MG63 (cell line): ENCODE results near the gene SERPINF2. TPM values are rescaled to one million over a fixed set of nuclear protein-coding genes. Genes with fewer than 3 reads are reported as not detected.
"Not testable (repeated sequence)": the region's sequence is repeated elsewhere in the genome, so short reads cannot be mapped to it uniquely, and the experiment has no call there.

Experiments used
- DNase-seq: peaks from one replicate; pipeline ENCODE4 v3.0.0-alpha.2; 2020
- H3K27me3 ChIP-seq: fragments of 250-450 bp; sonication (Bioruptor Pico); 2 replicates; pipeline ENCODE4 v1.5.1; 2020; ENCODE audit warnings: mild to moderate bottlenecking, moderate library complexity
- H3K36me3 ChIP-seq: fragments of 250-450 bp; sonication (Bioruptor Pico); 2 replicates; pipeline ENCODE4 v1.5.1; 2020; ENCODE audit warnings: mild to moderate bottlenecking, moderate library complexity
- H3K4me3 ChIP-seq: fragments of 250-450 bp; sonication (Bioruptor Pico); 2 replicates; pipeline ENCODE4 v1.5.1; 2020; ENCODE audit warnings: mild to moderate bottlenecking, moderate library complexity
- H3K9me3 ChIP-seq: fragments of 250-450 bp; sonication (Bioruptor Pico); 2 replicates; pipeline ENCODE4 v1.5.1; 2020; ENCODE audit warnings: mild to moderate bottlenecking, moderate library complexity
- total RNA-seq: library from RNA; depleted of rRNA; stranded (reverse); fragments of >200 nt; shearing (Covaris generic); gene quantifications from 2 replicates; pipeline ENCODE4 v1.2.3, GENCODE V29; 2014; ENCODE audit warnings: low replicate concordance

SERPINF2 gene
- total RNA-seq, 1 experiment from 2014 or later: not detected

GRCh38 chr17:1745513-1746020 lies 2.9 kb downstream of the SERPINF2 start:
- H3K27me3 ChIP-seq: no peaks in the 10 kb centered on the region
- DNase-seq: no peak

GRCh38 chr17:1746975-1747543 lies 4.4 kb downstream of the SERPINF2 start:
- Histone ChIP-seq H3K36me3 (no peaks in the 10 kb centered on the region), H3K9me3 (no peaks in the 10 kb centered on the region), H3K27me3 (no peaks in the 10 kb centered on the region), H3K4me3 (no peak overlapping the region)
- DNase-seq: no peak

More at GRCh38 chr17:1745513-1746020, 2.9 kb downstream of the SERPINF2 start:
- H3K9me3 ChIP-seq: no peaks in the 10 kb centered on the region
- H3K4me3 ChIP-seq: no peak overlapping the region
- no peaks in the 10 kb centered on the region for H3K36me3 ChIP-seq

DNA sequence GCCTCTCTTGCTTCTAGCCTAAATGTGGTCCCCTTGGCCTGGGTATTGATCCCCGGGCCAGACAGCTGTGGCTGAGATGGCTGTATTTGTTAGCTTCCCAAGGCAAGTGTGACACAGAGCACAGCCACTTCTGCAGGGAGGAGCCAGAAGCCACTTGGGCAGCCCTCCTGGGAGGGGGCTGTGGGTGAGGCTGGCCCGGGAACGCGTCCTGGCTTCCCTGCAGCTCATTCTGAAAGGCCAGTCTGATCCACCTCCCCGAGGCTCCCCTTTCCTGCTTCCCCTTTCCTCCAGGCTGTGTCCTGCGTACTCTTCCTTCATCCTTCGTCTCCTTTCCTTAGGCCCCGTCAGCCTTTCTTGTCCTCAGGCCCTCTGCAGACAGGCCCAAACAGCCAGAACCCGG lies 8.0 kb downstream of the SERPINF2 start:
- Histone ChIP-seq H3K36me3 (no peaks in the 10 kb centered on the region), H3K27me3 (no peaks in the 10 kb centered on the region), H3K9me3 (no peaks in the 10 kb centered on the region), H3K4me3 (no peak overlapping the region)
- no peak for DNase-seq

GRCh38 chr17:1752425-1753262 lies 10.0 kb downstream of the SERPINF2 start:
- H3K9me3 ChIP-seq: no peaks in the 10 kb centered on the region
- H3K27me3 ChIP-seq: no peaks in the 10 kb centered on the region
- H3K36me3 ChIP-seq: no peaks in the 10 kb centered on the region
- DNase-seq: no peak
- no peak overlapping the region for H3K4me3 ChIP-seq

DNA sequence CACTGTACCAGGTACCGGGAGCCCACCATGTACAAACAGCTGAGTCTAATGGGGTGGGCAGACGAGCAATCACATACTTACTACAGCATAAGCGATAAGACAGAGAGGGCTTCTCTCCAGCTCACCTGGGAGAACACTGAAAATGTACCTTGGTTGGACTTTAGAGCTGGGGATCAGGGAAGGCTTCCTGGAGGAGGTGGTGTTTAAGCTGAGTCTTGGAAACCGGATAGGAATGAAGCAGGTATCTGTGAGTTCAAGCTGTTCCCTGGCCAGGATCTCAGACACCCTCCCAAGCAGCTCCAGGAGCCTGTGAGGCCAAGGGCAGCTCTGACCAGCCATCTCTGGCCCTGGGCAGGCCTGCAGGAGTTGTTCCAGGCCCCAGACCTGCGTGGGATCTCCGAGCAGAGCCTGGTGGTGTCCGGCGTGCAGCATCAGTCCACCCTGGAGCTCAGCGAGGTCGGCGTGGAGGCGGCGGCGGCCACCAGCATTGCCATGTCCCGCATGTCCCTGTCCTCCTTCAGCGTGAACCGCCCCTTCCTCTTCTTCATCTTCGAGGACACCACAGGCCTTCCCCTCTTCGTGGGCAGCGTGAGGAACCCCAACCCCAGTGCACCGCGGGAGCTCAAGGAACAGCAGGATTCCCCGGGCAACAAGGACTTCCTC lies 11.2 kb downstream of the SERPINF2 start:
- DNase-seq: no peak
- Histone ChIP-seq H3K9me3 (no peaks in the 10 kb centered on the region), H3K27me3 (no peaks in the 10 kb centered on the region), H3K4me3 (no peak overlapping the region), H3K36me3 (no peaks in the 10 kb centered on the region)

- DNase-seq: no peak
- Histone ChIP-seq H3K36me3 (no peaks in the 10 kb centered on the region), H3K4me3 (no peak overlapping the region), H3K27me3 (no peaks in the 10 kb centered on the region), H3K9me3 (no peaks in the 10 kb centered on the region)
These were observed 11.9 kb downstream of the SERPINF2 start for GRCh38 chr17:1754430-1755112.

DNA sequence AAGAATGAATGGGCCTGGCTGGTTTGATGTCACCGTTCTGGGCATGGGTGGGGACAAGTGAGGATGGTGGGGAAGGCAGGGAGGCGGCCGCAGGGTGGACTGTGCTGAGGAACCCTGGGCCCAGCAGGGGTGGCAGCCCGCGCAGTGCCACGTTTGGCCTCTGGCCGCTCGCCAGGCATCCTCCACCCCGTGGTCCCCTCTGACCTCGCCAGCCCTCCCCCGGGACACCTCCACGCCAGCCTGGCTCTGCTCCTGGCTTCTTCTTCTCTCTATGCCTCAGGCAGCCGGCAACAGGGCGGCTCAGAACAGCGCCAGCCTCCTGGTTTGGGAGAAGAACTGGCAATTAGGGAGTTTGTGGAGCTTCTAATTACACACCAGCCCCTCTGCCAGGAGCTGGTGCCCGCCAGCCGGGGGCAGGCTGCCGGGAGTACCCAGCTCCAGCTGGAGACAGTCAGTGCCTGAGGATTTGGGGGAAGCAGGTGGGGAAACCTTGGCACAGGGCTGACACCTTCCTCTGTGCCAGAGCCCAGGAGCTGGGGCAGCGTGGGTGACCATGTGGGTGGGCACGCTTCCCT lies 12.7 kb downstream of the SERPINF2 start:
- no peaks in the 10 kb centered on the region for H3K9me3 ChIP-seq
- DNase-seq: no peak

DNA sequence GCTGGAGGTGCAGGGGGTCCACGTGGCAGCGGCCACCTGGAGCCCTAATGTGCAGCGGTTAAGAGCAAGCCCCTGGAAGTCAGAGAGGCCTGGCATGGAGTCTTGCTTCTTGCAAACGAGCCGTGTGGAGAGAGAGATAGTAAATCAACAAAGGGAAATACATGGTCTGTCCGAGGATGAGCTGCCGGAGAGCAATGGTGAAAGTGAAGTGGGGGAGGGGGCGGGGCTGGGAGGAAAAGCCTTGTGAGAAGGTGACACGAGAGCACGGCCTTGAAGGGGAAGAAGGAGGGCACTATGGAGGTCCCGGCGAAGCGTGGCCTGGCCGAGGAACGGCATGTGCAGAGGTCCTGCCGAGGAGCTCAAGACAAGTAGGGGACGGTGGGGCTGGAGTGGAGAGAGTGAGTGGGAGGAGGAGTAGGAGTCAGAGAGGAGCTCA lies 13.2 kb downstream of the SERPINF2 start:
- Histone ChIP-seq H3K27me3 (no peaks in the 10 kb centered on the region), H3K4me3 (no peak overlapping the region), H3K36me3 (no peaks in the 10 kb centered on the region), H3K9me3 (no peaks in the 10 kb centered on the region)
- no peak for DNase-seq

More for the DNA sequence above, 12.7 kb downstream of the SERPINF2 start:
- no peaks in the 10 kb centered on the region for H3K36me3 ChIP-seq
- no peak overlapping the region for H3K4me3 ChIP-seq
- H3K27me3 ChIP-seq: no peaks in the 10 kb centered on the region

- Histone ChIP-seq H3K27me3 (no peaks in the 10 kb centered on the region), H3K9me3 (no peaks in the 10 kb centered on the region), H3K36me3 (no peaks in the 10 kb centered on the region), H3K4me3 (no peak overlapping the region)
- no peak for DNase-seq
These were observed 16.1 kb downstream of the SERPINF2 start for GRCh38 chr17:1758807-1759206.

DNA sequence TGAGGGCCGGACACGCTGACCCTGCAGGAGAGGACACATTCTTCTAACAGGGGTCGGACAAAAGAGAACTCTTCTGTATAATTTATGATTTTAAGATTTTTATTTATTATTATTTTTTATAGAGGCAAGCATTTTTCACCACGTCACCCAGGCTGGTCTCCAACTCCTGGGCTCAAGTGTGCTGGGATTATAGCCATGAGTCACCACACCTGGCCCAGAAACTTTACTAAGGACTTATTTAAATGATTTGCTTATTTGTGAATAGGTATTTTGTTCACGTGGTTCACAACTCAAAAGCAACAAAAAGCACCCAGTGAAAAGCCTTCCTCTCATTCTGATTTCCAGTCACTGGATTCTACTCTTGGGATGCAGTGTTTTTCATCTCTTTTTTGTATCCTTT lies 16.9 kb downstream of the SERPINF2 start:
- H3K4me3 ChIP-seq: no peak overlapping the region
- DNase-seq: no peak
- no peaks in the 10 kb centered on the region for H3K9me3 ChIP-seq
- no peaks in the 10 kb centered on the region for H3K36me3 ChIP-seq
- no peaks in the 10 kb centered on the region for H3K27me3 ChIP-seq

- peak; percentile 34 for DNase-seq
- Histone ChIP-seq H3K9me3 (no peaks in the 10 kb centered on the region), H3K36me3 (no peaks in the 10 kb centered on the region), H3K4me3 (0 out of 2 replicates have a peak overlapping the region, but pooled peaks have one; percentile 15), H3K27me3 (no peaks in the 10 kb centered on the region)
These were observed 19.7 kb downstream of the SERPINF2 start for GRCh38 chr17:1762233-1762900.

DNA sequence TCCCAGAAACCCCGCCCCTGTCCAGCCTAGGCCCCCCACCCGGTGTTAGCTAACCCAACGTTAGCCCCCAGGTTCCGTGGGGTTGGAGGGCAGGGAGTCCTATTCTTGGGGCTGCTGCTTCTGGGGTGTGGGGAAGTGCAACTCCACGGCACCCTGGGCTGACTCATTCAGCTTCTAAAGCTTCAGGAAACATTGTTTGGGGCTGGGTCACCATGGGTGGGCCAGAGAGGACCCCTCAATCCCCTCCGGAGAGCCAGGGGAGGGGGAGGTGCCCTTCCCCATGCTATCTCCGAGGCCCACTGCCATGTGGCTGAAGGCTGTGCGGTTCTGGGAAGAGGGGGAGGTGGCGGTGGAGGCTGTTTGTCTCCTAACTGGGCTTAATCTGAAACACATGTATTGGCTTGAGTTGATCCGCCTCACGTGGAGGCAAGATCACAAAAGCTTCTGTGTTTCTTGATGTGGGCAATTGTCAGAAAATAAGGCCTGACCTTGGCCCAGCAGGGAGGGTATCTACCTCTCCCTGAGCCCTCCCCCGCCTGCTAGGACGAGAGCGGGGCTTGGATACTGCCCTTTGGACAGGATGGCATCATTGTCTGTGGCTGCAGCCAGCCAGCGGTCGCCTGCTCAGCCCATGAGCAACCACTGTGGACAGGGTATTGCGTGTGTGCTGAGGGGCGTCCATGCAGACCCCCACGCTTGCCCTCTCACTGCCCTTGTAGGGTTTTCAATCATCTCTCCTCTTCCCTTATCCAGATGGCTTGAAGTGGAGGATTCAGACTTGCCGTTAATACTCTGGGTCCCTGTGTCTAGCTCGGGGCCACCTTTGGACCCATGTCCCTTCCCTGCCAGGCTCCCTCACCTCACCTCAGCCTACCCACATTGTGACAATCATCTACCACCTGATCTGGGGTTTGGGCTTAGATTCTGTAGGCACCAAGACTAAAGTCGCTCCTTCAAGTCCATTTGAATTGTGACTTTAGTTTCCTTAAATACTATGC lies 20.5 kb downstream of the SERPINF2 start:
- H3K36me3 ChIP-seq: no peaks in the 10 kb centered on the region
- no peaks in the 10 kb centered on the region for H3K27me3 ChIP-seq
- no peaks in the 10 kb centered on the region for H3K9me3 ChIP-seq
- peak; percentile 29 for DNase-seq
- H3K4me3 ChIP-seq: 0 out of 2 replicates have a peak overlapping the region, but pooled peaks have one; percentile 9

DNA sequence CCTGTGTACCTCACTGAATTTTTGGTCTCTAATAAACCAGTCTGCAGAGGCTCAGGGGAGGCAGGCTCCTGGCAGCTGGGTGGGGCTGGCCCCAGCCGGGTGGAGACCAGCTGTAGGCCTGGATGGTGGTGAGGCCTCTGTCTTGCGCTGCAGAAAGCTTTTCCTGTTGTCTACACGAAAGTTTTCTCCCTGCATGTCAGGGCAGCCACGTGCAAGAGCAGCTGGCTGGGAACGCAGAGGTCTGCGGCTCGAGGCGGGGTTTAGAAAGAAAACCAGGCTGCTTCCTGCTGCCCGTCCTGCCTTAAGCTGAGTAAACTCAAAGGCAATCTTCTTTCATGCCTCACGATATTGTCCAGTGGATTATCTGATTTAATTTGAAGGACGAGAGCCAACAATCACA lies 21.6 kb downstream of the SERPINF2 start:
- Histone ChIP-seq H3K27me3 (no peaks in the 10 kb centered on the region), H3K36me3 (no peaks in the 10 kb centered on the region), H3K4me3 (no peak overlapping the region), H3K9me3 (no peaks in the 10 kb centered on the region)
- peak; percentile 64 for DNase-seq

DNA sequence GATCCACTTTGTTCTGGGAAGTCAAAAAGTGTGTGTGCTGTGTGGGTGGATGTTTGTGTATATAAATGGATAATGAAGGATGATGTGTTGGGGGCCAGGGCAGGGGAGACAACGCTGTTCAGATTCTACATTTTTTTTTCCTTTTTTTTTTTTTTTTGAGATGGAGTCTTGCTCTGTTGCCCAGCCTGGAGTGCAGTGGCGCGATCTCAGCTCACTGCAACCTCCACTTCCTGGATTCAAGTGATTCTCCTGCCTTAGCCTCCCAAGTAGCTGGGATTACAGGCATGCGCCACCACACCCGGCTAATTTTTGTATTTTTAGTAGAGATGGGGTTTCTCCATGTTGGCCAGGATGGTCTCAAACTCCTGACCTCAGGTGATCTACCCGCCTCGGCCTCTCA lies 22.0 kb downstream of the SERPINF2 start:
- H3K27me3 ChIP-seq, H3K4me3 ChIP-seq, H3K36me3 ChIP-seq, H3K9me3 ChIP-seq, DNase-seq: not testable (repeated sequence)

DNA sequence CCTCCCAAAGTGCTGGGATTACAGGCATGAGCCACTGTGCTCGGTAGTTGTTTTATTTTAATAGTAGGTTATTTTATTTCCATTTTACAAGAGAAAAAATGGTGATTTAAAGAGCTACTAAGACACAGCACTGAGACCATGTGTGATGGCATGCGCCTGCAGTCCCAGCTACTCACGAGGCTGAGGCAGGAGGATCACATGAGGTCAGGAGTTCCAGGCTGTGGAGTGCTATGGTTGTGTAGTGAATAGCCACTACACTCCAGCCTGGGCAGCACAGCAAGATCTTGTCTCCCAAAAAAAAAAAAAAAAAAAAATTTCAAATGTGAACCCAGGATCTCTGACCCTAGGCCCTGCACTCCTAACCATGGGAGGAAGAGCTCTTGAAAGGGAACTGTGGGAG lies 22.9 kb downstream of the SERPINF2 start:
- Histone ChIP-seq H3K4me3 (no peak overlapping the region), H3K36me3 (no peaks in the 10 kb centered on the region), H3K9me3 (no peaks in the 10 kb centered on the region), H3K27me3 (no peaks in the 10 kb centered on the region)
- no peak for DNase-seq
